H1 (cell line): Measurements from ENCODE around the gene ZNF425.

Experiments used
- GABPA ChIP-seq: IDR thresholded peaks from 2 replicates; pipeline ENCODE4 v1.6.1; 2011; ENCODE audit warnings: mild to moderate bottlenecking, low read length, moderate library complexity, borderline replicate concordance; ENCODE audit not compliant: insufficient read depth
- JUND ChIP-seq: IDR thresholded peaks from 2 replicates; pipeline ENCODE4 v1.6.1; 2011; ENCODE audit warnings: mild to moderate bottlenecking, improper control_type of control experiment, low read length
- SIN3A ChIP-seq, 2 experiments: IDR thresholded peaks in 1 of 2; conservative IDR thresholded peaks in 1 of 2; 2 replicates each; pipeline ENCODE4 v1.6.1; 2011 to 2012; ENCODE audit warnings: low read length in 2 of 2, improper control_type of control experiment in 1 of 2, low read depth in 1 of 2, mild to moderate bottlenecking in 1 of 2
- SRF ChIP-seq: IDR thresholded peaks from 2 replicates; pipeline ENCODE4 v1.6.1; 2011; ENCODE audit warnings: mild to moderate bottlenecking, low read depth, low read length, moderate library complexity
- ZNF274 ChIP-seq: IDR thresholded peaks from 2 replicates; pipeline ENCODE4 v1.7.0; 2012; ENCODE audit warnings: low read length, borderline replicate concordance; ENCODE audit errors: extremely low read depth
- TF ChIP-seq, protein P1 (sequence below): IDR thresholded peaks from 2 replicates; pipeline ENCODE4 v1.6.1; 2012; ENCODE audit warnings: low read length, inconsistent platforms
- TF ChIP-seq, protein P2 (sequence below), 3 experiments: IDR thresholded peaks; 1 replicate in 2 of 3; 2 replicates in 1 of 3; pipeline versions ENCODE4 v1.5.1 to v1.6.1; 2011; ENCODE audit warnings: low read length in 3 of 3, mild to moderate bottlenecking in 3 of 3, inconsistent platforms in 2 of 3, low read depth in 1 of 3, moderate library complexity in 1 of 3; ENCODE audit not compliant: insufficient read depth in 1 of 3; ENCODE audit errors: control extremely low read depth in 1 of 3

GRCh38 chr7:149093228-149093627 lies 32.9 kb downstream of the ZNF425 start:
- TF ChIP-seq GABPA (no peak), ZNF274 (no peak), SRF (no peak), SIN3A (conservative IDR thresholded peaks at IDR 0.05 in 1 of 2, IDR thresholded peaks at IDR 0.05 in 1 of 2; ENCODE audit: low read depth in 1 of 2, low read length in 2 of 2) (no peak), JUND (no peak)
- TF ChIP-seq, protein P1, sequence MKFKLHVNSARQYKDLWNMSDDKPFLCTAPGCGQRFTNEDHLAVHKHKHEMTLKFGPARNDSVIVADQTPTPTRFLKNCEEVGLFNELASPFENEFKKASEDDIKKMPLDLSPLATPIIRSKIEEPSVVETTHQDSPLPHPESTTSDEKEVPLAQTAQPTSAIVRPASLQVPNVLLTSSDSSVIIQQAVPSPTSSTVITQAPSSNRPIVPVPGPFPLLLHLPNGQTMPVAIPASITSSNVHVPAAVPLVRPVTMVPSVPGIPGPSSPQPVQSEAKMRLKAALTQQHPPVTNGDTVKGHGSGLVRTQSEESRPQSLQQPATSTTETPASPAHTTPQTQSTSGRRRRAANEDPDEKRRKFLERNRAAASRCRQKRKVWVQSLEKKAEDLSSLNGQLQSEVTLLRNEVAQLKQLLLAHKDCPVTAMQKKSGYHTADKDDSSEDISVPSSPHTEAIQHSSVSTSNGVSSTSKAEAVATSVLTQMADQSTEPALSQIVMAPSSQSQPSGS, result no peak
- TF ChIP-seq, protein P2, sequence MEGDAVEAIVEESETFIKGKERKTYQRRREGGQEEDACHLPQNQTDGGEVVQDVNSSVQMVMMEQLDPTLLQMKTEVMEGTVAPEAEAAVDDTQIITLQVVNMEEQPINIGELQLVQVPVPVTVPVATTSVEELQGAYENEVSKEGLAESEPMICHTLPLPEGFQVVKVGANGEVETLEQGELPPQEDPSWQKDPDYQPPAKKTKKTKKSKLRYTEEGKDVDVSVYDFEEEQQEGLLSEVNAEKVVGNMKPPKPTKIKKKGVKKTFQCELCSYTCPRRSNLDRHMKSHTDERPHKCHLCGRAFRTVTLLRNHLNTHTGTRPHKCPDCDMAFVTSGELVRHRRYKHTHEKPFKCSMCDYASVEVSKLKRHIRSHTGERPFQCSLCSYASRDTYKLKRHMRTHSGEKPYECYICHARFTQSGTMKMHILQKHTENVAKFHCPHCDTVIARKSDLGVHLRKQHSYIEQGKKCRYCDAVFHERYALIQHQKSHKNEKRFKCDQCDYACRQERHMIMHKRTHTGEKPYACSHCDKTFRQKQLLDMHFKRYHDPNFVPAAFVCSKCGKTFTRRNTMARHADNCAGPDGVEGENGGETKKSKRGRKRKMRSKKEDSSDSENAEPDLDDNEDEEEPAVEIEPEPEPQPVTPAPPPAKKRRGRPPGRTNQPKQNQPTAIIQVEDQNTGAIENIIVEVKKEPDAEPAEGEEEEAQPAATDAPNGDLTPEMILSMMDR (IDR thresholded peaks at IDR 0.05; ENCODE audit: control extremely low read depth in 1 of 3, insufficient read depth in 1 of 3, low read depth in 1 of 3, low read length in 3 of 3), result no peak
